H4 (cell line): ENCODE results near the gene EIF2B2. TPM values are rescaled to one million over a fixed set of nuclear protein-coding genes. Genes with fewer than 3 reads are reported as not detected.
A peak's percentile ranks its signal among the peaks of the same experiment; 100 is the strongest.

Experiments used
- DNase-seq: peaks from one replicate; pipeline ENCODE4 v3.0.0-alpha.2; 2015; ENCODE audit warnings: low spot score
- total RNA-seq: library from RNA; depleted of rRNA; stranded (reverse); fragments of >200 nt; shearing (Covaris generic); gene quantifications from 2 replicates; pipeline ENCODE4 v1.2.3, GENCODE V29; 2014

The EIF2B2 gene
- total RNA-seq, 1 experiment from 2014 or later: 90.5 TPM

GRCh38 chr14:74973905-74974363, 28.8 kb upstream of the EIF2B2 start:
- no peak for DNase-seq

GRCh38 chr14:74974364-74975058, 28.2 kb upstream of the EIF2B2 start:
- peak; percentile 2 for DNase-seq

GRCh38 chr14:74975059-74975810, 27.5 kb upstream of the EIF2B2 start:
- DNase-seq: peak; percentile 2

DNA sequence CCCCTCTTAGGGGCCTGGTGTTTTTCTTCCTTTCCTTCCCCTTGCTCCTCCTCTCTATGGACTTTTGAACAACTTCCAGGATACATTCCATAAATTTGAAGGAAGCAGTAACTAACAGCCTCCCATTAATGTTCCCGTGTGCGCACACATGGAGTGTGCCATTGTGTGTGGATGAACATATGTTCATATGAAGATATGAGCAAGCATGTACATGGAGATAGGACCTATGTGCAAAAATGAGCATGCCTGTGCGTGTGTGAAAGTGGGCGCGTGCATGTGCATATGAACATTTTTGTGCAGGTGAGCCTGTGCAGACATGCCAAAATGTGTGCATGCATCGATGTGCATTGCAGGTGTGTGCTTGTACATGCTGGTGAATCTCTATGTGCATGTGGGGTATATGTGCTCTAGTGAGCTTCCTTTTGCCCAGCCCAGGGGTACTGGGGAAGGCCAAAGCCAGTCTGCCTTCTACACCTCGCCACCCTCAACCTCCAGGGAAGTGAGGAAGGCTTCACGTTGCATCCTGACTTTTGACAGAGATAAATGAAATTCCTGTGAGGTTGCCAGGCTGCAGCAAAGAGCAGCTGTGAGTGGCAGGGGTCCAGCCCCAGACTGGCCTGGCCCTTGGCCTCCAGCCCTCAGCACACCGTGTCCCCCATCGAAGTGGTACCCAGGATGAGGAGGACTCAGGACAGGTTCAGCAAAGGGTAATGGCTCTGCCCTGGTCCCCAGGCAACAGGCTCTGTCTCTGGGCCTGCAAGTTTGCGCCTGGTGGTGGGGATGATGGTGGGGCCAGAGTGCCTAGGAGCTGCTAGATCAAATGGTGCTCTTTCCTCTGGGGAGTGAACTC, 26.2 kb upstream of the EIF2B2 start:
- DNase-seq: peak; percentile 1

DNA sequence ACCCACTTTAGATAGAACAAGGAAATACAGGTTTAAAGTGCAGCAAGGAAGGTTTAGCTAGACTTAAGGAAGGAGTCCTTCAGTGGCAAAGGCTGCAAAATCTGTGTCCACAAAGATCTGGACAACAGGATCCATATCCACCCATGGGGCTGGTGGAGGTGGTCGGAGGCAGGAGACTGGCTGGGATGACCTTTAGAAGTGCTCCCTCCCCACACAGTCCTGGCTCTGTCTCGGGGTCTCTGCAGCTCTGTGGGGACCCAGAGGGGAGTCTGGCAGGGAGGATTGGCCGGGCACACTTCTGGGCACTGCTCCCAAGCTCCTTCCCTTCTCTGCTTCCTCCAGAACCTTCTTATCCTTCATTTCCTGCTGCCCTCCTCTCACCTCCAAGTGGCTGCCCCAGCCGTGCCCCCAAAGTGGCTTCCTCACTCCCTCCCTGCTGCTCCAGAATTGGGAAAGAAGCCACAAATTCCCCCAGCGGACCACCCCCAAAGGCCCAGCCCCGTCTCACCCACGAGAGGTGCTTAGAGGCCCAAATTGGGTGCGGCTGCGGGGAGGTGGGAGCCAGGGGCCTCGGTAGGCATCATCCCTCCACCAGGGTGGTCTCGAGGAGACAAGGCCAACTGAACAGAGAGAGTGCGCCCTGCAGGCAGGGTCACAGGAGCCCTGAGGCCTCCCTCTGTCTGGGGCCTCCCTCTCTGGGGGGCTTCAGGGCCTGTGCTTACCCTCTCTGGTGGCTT, 25.4 kb upstream of the EIF2B2 start:
- no peak for DNase-seq

GRCh38 chr14:74977901-74978385, 24.8 kb upstream of the EIF2B2 start:
- no peak for DNase-seq

DNA sequence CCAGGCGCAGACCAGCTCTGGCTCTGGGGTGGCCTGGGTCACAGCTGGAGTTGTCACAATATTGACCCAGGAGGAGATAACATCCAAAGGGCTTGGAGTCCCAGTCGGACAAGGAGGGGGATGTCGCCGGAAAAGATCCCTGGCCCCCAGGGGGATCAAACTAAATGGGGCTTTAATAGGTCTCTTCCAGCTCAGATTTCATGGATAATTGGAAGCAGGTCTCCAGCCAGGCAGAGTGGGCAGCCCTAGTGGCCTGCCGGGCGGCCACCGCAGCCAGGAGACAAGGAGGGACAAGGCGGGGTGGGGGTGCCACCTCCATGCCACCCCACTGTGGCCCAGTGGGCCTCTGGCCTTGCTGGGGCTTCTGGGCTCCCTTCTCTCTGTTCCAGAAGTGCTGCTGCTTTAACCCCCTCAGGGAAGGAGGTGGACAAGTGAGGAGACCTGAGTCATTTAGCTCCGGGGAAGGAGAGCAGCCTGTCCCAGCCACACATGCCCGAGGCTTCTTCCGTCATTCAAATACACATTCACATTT, 24.2 kb upstream of the EIF2B2 start:
- DNase-seq: no peak

DNA sequence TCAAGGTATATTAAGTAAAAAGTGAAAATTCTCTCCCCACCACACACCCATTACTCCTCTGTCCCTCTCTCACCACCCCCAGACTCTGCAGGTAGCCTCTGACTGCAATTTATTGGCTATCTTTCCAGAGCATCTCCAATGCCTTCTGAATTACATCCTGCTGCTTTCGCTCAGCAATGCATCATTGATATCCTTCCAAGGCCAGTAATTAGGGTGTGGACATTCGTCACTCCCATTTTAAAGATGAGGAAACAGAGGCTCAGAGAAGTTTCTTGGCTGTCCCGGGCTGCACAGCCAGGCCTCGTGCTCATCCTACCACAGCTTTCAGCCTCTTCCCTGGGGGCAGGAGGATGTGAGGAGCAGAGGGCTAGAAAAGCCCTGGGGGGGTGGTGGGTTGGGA, 23.7 kb upstream of the EIF2B2 start:
- no peak for DNase-seq

GRCh38 chr14:74979442-74980397, 23.0 kb upstream of the EIF2B2 start:
- DNase-seq: peak; percentile 46

DNA sequence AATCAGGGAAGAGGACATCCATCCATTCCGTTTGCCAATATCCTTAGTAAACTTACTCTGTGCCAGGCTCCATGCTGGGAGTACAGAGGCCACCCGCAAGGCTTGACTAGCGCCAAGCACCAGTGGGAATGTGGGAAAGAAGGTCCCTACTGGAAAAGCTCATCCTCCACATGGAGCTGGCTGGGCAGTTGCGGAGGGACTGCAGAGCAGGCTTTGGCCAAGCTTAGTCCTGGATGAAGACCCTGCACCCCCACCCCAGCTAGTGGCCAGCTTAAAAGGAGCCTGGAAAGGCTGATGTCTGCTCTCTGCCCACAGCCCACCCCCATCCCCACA, 22.4 kb upstream of the EIF2B2 start:
- no peak for DNase-seq

GRCh38 chr14:74980731-74981461, 21.8 kb upstream of the EIF2B2 start:
- peak; percentile 39 for DNase-seq

DNA sequence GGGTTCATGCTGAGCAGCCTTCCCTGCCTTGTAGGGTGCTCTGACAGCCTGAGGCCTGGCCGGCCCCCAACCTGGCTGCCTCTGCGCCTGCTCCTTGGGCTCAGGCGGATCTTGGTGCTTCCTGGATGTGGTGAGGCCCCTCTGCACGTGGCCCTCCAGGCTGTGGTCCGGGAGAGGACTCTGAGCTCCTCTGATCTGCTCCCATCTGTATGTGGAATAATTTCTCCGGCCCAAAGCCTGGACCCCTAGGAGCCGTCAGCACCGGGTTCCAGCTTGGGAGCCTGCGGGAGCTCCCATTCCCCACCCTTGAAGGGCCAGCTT, 21.3 kb upstream of the EIF2B2 start:
- DNase-seq: no peak

DNA sequence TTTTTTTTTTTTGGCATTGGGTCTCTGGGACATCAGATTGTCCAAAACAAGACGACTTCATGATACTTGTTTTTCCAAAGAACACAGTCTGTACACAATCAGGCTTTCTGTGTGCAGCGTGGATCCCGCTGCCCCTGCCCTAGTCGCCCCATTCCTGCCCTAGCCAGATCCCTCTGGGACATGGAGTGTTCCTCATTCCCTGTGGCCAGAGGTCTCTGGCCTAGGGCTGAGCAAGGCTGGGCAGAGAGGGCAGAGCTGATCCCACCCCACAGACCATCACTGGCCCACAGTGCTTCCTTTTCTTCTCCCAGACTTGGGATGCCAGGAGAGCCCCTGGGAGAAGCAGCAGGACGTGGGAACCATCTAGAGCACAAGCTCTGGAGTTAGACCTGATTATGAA, 20.9 kb upstream of the EIF2B2 start:
- no peak for DNase-seq

- DNase-seq: no peak
Measured at GRCh38 chr14:74982661-74983060, 20.1 kb upstream of the EIF2B2 start.

- DNase-seq: no peak
Measured at GRCh38 chr14:74983343-74983742, 19.4 kb upstream of the EIF2B2 start.

DNA sequence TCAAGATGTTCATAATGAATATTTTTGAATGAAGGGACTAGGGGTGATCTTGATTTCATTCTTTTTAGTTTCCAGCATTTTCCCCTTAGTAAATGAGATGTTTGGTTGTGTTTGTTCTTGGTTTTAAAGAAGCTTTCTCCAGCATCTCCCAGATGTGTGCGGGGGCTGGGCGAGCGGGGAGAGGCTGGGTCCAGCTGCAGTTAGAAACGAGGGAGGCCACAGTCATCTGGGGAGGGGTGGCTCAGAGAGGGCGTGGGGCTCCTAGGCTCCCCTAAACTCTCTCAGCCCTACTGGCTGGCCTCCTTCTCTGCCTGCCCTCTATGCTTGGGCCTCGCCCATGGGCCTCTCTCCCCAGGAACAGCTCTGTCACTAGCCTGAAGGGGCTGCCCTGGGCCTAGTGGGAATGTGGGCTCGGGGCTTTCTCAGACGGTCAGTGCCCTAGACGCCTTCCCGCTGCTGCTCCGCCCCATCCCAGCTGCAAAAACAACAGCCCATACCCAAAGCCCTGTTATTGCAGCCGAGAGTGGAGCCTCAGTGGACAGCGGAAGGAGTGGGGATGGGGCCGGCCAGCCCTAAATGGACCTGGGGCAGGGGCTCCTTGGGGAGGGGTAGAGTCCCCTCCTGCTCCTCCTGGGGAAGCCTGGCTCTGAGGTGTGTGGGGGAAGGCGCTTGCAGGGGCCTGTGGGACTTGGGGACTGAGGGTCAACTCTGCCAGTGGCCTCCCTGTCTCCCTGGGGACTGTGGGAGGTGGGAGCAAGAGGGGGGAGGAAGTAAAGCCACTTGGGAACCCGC, 18.3 kb upstream of the EIF2B2 start:
- no peak for DNase-seq

DNA sequence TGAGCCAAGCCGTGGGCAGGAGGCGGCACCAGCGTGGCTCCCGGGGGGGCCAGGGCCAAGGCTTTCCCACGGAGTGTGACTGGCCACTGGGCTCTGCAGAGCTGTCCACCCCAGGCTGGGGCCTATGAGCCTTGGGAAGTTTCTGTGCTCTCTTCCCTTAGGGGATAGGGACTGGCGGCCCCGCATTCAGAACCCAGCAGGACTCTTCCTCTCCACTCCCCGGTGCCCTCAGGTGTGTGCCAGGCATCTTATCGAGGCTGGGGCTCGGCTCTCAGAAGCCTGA, 17.8 kb upstream of the EIF2B2 start:
- DNase-seq: no peak

DNA sequence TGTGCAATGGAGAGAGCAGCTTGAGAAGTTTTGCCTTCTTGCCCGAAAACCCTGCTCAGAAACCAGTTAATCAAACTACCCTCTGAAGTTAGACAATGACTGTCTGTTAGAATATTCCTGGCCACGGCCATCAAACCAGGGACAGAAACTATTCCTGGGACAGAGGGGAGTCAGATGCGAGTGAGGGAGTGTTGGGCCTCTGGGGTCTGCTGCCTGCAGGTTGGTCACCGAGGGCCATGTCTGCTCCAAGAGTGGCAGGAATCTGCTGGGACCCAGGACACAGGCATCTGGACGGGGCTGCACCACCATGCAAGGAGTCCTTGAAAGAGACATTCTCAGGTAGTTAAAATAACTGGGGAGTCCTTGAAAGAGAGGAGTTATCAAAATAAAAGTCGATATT, 16.9 kb upstream of the EIF2B2 start:
- DNase-seq: no peak

DNA sequence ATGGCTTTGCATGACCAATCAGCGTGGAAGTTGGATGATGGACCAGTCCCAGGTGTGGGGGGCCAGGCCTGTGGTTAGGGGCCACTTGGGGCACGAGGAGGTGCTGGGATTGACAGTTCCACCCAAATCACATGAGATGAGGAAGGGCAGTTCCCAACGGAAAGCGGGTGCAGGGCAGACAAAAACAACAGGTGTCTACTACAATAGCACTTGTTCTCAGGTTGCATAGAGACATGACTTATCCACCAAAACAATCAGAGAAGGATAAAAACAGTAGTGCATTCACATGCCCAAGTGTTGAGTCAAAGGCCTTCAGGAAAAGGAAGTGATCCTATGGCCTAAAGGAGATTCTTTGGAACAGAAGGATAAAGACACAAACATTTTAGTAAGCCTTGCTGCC, 14.6 kb upstream of the EIF2B2 start:
- DNase-seq: no peak
